Measurements from ENCODE around the gene SERP2. TPM values are rescaled to one million over a fixed set of nuclear protein-coding genes. Genes with fewer than 3 reads are reported as not detected.

The SERP2 gene
- total and polyA plus RNA-seq, 9 of the 15 experiments (the other 6 are each of a cell fraction or from before 2014, with no cell fraction given), result 0.13 TPM; not detected in 8

- no peak for TF ChIP-seq CBX8 (IDR thresholded peaks at IDR 0.05; ENCODE audit: borderline replicate concordance, extremely low read depth, low read depth, low read length, poor library complexity, severe bottlenecking)
- no peak for TF ChIP-seq SAFB (IDR thresholded peaks at IDR 0.05; ENCODE audit: borderline replicate concordance, low read depth, low read length)
- no peak for TF ChIP-seq TRIM24 (IDR thresholded peaks at IDR 0.05)
- TF ChIP-seq MCM3 (IDR thresholded peaks at IDR 0.05), result no peak
- no peak for TF ChIP-seq SMARCA5 (IDR thresholded peaks at IDR 0.05)
- TF ChIP-seq MITF (IDR thresholded peaks at IDR 0.05), result no peak
These were observed 52.8 kb downstream of the SERP2 start (continued) for GRCh38 chr13:44426461-44426860.

GRCh38 chr13:44429311-44429710 is 55.7 kb downstream of the SERP2 start:
- in situ Hi-C loops (cut with MboI), result no loop called here
- peaks cover 11% of the 10 kb centered on the region; the same call in 2 of the 3 replicates for H3K36me3 ChIP-seq (ENCODE audit: control insufficient read depth, insufficient read depth, low read length)
- peaks cover 2% of the 10 kb centered on the region; the same call in 1 of the 3 replicates for H3K79me2 ChIP-seq (ENCODE audit: control insufficient read depth, insufficient read depth, low read length)
- DNase-seq (ENCODE audit: extremely low read depth in 1 of 4, low spot score in 3 of 4), result no peak
- H2AFZ ChIP-seq (ENCODE audit: low read depth, low read length), result no peak overlapping the region
- no peaks in the 10 kb centered on the region for H3K27me3 ChIP-seq (ENCODE audit: control insufficient read depth in 2 of 2, insufficient read depth in 2 of 2, low read length in 2 of 2)
- TF ChIP-seq ZNF197 (CRISPR knock-in tag; IDR thresholded peaks at IDR 0.05; ENCODE audit: low read depth), result no peak
- TF ChIP-seq FIP1L1 (IDR thresholded peaks at IDR 0.05; ENCODE audit: low read depth, low read length, poor library complexity, severe bottlenecking), result no peak
- TF ChIP-seq EWSR1 (IDR thresholded peaks at IDR 0.05; ENCODE audit: borderline replicate concordance, low read depth, partially characterized antibody), result no peak
- 9% methylated on average over 1 of the region's 2 CpGs for WGBS (ENCODE audit: insufficient coverage, low coverage, missing lambda C conversion rate)
- peaks cover 1 to 5% of the 10 kb centered on the region in 2 experiments; a peak in 3 of 5 replicates for H3K4me1 ChIP-seq (replicated peaks in 1 of 2; ENCODE audit: control insufficient read depth in 2 of 2, insufficient read depth in 2 of 2, low read length in 2 of 2)
- H3K4me2 ChIP-seq (ENCODE audit: insufficient read depth, low read length), result no peak overlapping the region
- no peak for ATAC-seq
- intact Hi-C loops (cut with micrococcal nuclease), result no loop called here
- H4K20me1 ChIP-seq (replicated peaks; ENCODE audit: control insufficient read depth, insufficient read depth, low read length), result no peaks in the 10 kb centered on the region
- BruUV-seq (replicated peaks), result no TSS peak
- no peaks in the 10 kb centered on the region for H3K9me3 ChIP-seq (replicated peaks; ENCODE audit: control insufficient read depth, insufficient read depth, low read depth, low read length)
- H3K4me3 ChIP-seq, result no peak overlapping the region
- POLR2A ChIA-PET, result interaction anchor here (1.0 kb wide), 1 partner anchor 11 kb away, joined by 3 read pairs; no protein-coding TSS in a partner anchor
- CTCF ChIA-PET (ENCODE audit: low intra/inter-chr PET ratio), result no interaction called here
- H3K9me1 ChIP-seq (ENCODE audit: control insufficient read depth, insufficient read depth, low read length), result no peaks in the 10 kb centered on the region
- FAIRE-seq, result no peak
- no peak overlapping the region for H3K9ac ChIP-seq (ENCODE audit: insufficient read depth in 1 of 2, low read depth in 2 of 2, low read length in 2 of 2)
- H3K27ac ChIP-seq (ENCODE audit: extremely low read depth, low read depth, low read length), result no peak overlapping the region

Data from K562 (cell line).